ENCODE measurements around the gene TRMT2A.

Gene TRMT2A

DNA sequence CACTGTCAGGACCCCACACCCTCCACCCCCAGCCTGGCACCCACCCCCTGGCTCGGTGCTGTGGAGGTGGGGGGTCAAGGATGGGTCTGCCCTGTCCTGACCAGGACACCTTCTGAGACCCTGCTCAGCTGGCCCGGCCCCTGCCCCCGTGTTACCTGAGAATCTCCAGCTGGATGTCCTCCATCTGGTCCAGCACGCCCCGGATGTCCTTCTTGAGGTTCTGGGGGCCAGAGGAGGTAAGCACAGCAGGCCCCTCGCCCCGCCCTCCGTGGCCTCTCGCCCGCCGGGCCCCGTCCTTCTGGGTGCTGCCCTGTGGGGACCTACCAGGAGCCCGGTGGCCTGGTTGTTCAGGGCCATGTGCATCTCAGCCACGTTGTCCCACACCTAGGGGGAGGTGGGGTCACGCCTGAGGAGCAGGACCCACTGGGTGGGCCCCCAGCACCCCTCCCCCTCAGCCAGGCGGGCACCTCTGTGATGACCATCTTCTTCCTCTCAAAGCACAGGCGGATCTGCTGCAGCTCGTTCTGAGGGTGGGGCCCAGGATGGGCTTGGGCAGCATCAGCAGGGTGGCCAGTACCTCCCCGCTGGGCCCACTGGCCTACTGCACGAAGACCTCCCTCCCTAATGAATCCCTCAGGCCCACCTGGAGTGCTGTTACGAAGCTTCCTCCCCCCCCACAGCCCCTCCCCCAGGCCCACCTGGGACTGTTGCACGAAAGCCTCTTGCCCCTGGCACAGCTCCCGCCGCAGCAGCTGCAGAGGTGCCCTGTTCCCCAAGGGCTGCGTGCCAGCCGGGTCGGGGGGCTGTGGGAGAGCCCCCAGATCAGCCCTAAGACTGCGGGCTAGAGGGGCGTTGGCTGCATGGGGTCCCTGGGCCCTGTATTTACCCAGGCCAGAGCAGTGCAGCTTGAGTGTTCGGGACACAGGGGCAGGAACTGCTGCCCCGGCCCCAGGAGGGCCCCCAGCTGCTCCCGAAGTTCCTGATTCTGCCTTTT, 32.5 kb upstream of the TRMT2A start:
- Histone ChIP-seq H3K27ac (ENCODE audit: extremely low read depth, low read depth, low read length) (no peak overlapping the region), H3K4me1 (ENCODE audit: control insufficient read depth, insufficient read depth, low read length) (no peaks in the 10 kb centered on the region), H3K36me3 (ENCODE audit: control insufficient read depth in 2 of 2, insufficient read depth in 1 of 2, low read length in 2 of 2) (peaks cover 0 to 8% of the 10 kb centered on the region in 2 experiments; a peak in 1 of 3 replicates), H3K9me3 (ENCODE audit: control insufficient read depth, insufficient read depth, low read depth, low read length) (no peaks in the 10 kb centered on the region), H3K4me3 (ENCODE audit: low read depth, low read length) (no peak overlapping the region)
- no peak for TF ChIP-seq ZNF350 (tag by site-specific recombination; IDR thresholded peaks at IDR 0.05)
- no peak for TF ChIP-seq OSR2 (tag by site-specific recombination; IDR thresholded peaks at IDR 0.05)
- TF ChIP-seq ZNF785 (tag by site-specific recombination; IDR thresholded peaks at IDR 0.05): no peak
- TF ChIP-seq KLF8 (tag by site-specific recombination; IDR thresholded peaks at IDR 0.05): peak; percentile 46; the same call in 1 of the 2 replicates
- TF ChIP-seq GLIS2 (tag by site-specific recombination; IDR thresholded peaks at IDR 0.05): peak; percentile 28; the same call in 1 of the 2 replicates
- TF ChIP-seq, protein P1, sequence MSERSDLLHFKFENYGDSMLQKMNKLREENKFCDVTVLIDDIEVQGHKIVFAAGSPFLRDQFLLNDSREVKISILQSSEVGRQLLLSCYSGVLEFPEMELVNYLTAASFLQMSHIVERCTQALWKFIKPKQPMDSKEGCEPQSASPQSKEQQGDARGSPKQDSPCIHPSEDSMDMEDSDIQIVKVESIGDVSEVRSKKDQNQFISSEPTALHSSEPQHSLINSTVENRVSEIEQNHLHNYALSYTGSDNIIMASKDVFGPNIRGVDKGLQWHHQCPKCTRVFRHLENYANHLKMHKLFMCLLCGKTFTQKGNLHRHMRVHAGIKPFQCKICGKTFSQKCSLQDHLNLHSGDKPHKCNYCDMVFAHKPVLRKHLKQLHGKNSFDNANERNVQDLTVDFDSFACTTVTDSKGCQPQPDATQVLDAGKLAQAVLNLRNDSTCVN (tag by site-specific recombination; optimal IDR thresholded peaks at IDR 0.05): no peak
- TF ChIP-seq GLI2 (tag by site-specific recombination; IDR thresholded peaks at IDR 0.05; ENCODE audit: borderline replicate concordance, low read depth): no peak
- TF ChIP-seq, protein P2, sequence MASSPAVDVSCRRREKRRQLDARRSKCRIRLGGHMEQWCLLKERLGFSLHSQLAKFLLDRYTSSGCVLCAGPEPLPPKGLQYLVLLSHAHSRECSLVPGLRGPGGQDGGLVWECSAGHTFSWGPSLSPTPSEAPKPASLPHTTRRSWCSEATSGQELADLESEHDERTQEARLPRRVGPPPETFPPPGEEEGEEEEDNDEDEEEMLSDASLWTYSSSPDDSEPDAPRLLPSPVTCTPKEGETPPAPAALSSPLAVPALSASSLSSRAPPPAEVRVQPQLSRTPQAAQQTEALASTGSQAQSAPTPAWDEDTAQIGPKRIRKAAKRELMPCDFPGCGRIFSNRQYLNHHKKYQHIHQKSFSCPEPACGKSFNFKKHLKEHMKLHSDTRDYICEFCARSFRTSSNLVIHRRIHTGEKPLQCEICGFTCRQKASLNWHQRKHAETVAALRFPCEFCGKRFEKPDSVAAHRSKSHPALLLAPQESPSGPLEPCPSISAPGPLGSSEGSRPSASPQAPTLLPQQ (tag by site-specific recombination; IDR thresholded peaks at IDR 0.05): peak; percentile 30; the same call in 1 of the 2 replicates
- no peak for TF ChIP-seq ZNF701 (tag by site-specific recombination; IDR thresholded peaks at IDR 0.05)
- ChIA-PET CTCF (interaction anchor here (0.7 kb wide), 1 partner anchor 1435 kb away, joined by 3 read pairs; no protein-coding TSS in a partner anchor), POLR2A (no interaction called here)

DNA sequence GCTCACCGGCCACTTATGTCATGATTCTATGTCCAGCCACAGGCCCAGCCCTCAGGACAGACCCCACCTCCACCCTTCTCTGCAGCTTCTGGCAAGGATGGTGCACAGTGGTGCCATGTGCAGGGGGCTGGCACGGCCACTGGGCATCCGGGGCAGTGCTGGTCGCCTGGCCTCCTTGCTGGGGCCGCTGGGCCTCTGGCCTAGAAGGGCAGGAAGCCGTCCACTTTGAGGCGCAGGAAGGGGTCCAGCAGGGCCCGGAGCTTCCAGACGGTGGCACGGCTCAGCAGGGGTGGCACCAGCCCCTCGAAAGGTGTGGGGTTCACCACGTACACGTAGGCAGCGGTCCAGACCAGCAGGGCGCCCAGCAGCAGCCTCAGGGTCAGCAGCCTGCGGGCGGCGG, 31.4 kb upstream of the TRMT2A start:
- no peak overlapping the region for H3K27ac ChIP-seq (ENCODE audit: extremely low read depth, low read depth, low read length)
- POLR2A ChIA-PET: interaction anchor here (1.2 kb wide), 1 partner anchor 11 kb away, joined by 3 read pairs; no protein-coding TSS in a partner anchor
- CTCF ChIA-PET: interaction anchor here (0.6 to 1.4 kb wide), 2 partner anchors 9 to 632 kb away, joined by 3 to 5 read pairs; no protein-coding TSS in a partner anchor
- TF ChIP-seq, protein P3, sequence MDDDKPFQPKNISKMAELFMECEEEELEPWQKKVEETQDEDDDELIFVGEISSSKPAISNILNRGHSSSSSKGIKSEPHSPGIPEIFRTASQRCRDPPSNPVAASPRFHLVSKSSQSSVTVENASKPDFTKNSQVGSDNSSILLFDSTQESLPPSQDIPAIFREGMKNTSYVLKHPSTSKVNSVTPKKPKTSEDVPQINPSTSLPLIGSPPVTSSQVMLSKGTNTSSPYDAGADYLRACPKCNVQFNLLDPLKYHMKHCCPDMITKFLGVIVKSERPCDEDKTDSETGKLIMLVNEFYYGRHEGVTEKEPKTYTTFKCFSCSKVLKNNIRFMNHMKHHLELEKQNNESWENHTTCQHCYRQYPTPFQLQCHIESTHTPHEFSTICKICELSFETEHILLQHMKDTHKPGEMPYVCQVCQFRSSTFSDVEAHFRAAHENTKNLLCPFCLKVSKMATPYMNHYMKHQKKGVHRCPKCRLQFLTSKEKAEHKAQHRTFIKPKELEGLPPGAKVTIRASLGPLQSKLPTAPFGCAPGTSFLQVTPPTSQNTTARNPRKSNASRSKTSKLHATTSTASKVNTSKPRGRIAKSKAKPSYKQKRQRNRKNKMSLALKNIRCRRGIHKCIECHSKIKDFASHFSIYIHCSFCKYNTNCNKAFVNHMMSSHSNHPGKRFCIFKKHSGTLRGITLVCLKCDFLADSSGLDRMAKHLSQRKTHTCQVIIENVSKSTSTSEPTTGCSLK (tag by site-specific recombination; IDR thresholded peaks at IDR 0.05): no peak
- TF ChIP-seq ZNF629 (tag by site-specific recombination; IDR thresholded peaks at IDR 0.05) (no peak), ZNF670 (tag by site-specific recombination; IDR thresholded peaks at IDR 0.05; ENCODE audit: low read depth) (no peak)
- peaks cover 0 to 17% of the 10 kb centered on the region in 2 experiments; a peak in 1 of 3 replicates for H3K36me3 ChIP-seq (ENCODE audit: control insufficient read depth in 2 of 2, insufficient read depth in 1 of 2, low read length in 2 of 2)
- H3K4me3 ChIP-seq (ENCODE audit: low read depth, low read length): no peak overlapping the region
- H3K9me3 ChIP-seq (ENCODE audit: control insufficient read depth, insufficient read depth, low read depth, low read length): no peaks in the 10 kb centered on the region
- H3K4me1 ChIP-seq (ENCODE audit: control insufficient read depth, insufficient read depth, low read length): no peaks in the 10 kb centered on the region

DNA sequence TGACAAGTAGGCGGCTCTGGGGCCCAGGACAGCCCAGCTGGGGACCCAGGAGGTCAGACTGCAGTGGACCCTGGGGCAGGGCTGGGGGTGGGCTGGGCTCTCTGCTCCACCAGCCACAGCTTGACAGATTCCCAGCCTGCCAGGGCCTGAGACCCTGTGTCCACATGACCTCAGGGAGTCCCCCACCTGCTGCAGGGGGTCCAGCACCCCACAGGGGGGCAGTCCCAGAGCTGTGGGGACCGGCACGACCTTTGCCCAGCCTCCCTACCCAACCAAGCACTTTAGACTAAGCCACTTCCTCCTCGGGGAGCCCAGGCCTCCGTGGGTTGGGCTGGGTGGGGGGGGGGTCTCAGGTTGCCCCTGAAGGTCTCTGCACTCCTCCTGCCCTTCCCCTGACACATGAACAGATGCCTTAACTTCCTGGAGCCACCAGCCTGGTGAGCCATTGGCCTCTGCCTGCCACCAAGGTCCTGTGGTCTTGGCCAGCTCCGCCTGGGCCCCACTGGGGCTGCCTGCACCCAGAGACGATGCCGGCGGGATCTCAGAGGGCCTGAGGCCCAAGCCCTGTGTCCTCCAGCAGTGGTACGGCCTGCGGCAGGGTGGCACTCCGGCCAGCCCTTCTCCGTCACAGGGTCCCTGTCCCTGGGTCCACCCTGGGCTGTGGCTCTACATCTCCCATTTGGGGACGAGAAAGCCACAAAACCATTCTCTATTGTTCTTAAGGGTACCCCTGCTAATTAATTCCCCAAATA, 30.4 kb upstream of the TRMT2A start:
- H3K4me3 ChIP-seq (ENCODE audit: low read depth, low read length): no peak overlapping the region
- POLR2A ChIA-PET: interaction anchor here (0.5 to 1.2 kb wide), 2 partner anchors 10 to 12 kb away, joined by 3 to 7 read pairs; no protein-coding TSS in a partner anchor
- CTCF ChIA-PET: interaction anchor here (0.5 to 1.4 kb wide), 2 partner anchors 10 to 140 kb away, joined by 3 to 5 read pairs; no protein-coding TSS in a partner anchor
- H3K36me3 ChIP-seq (ENCODE audit: control insufficient read depth in 2 of 2, insufficient read depth in 1 of 2, low read length in 2 of 2): peaks cover 0 to 26% of the 10 kb centered on the region in 2 experiments; a peak in 1 of 3 replicates
- no peaks in the 10 kb centered on the region for H3K9me3 ChIP-seq (ENCODE audit: control insufficient read depth, insufficient read depth, low read depth, low read length)
- TF ChIP-seq ZNF658 (tag by site-specific recombination; IDR thresholded peaks at IDR 0.05) (no peak), ZNF623 (tag by site-specific recombination; IDR thresholded peaks at IDR 0.05) (peak; percentile 44), ZNF223 (tag by site-specific recombination; IDR thresholded peaks at IDR 0.05) (peak; percentile 80; the same call in 1 of the 2 replicates)
- H3K4me1 ChIP-seq (ENCODE audit: control insufficient read depth, insufficient read depth, low read length): no peaks in the 10 kb centered on the region
- no peak overlapping the region for H3K27ac ChIP-seq (ENCODE audit: extremely low read depth, low read depth, low read length)

Data from HEK293 (cell line).